ENCODE data around the gene DAAM1.

DAAM1 gene

GRCh38 chr14:59208224-59208814 is 19.9 kb downstream of the DAAM1 start:
- peak; percentile 90 for ATAC-seq
- no peak for TF ChIP-seq PATZ1 (CRISPR knock-in tag; IDR thresholded peaks at IDR 0.05; ENCODE audit: borderline replicate concordance)
- TF ChIP-seq TCF4 (CRISPR knock-in tag; IDR thresholded peaks at IDR 0.05; ENCODE audit: borderline replicate concordance) = no peak
- TF ChIP-seq ZC3H10 (CRISPR knock-in tag; IDR thresholded peaks at IDR 0.05) = no peak
- TF ChIP-seq ZFP3 (CRISPR knock-in tag; IDR thresholded peaks at IDR 0.05) = no peak
- no peak for TF ChIP-seq ZNF8 (CRISPR knock-in tag; IDR thresholded peaks at IDR 0.05)
- no peak for TF ChIP-seq TOX (CRISPR knock-in tag; IDR thresholded peaks at IDR 0.05; ENCODE audit: borderline replicate concordance)
- TF ChIP-seq ARNTL (CRISPR knock-in tag; IDR thresholded peaks at IDR 0.05; ENCODE audit: borderline replicate concordance, low read depth) = no peak
- no peak for TF ChIP-seq CSRNP3 (CRISPR knock-in tag; IDR thresholded peaks at IDR 0.05)
- TF ChIP-seq ISL1 (CRISPR knock-in tag; IDR thresholded peaks at IDR 0.05) = no peak
- no peak for TF ChIP-seq ZNF565 (CRISPR knock-in tag; conservative IDR thresholded peaks at IDR 0.05; ENCODE audit: low read depth)
- TF ChIP-seq OSR1 (CRISPR knock-in tag; IDR thresholded peaks at IDR 0.05) = no peak
- TF ChIP-seq BACH2 (CRISPR knock-in tag; IDR thresholded peaks at IDR 0.05; ENCODE audit: borderline replicate concordance) = no peak
- TF ChIP-seq GLIS3 (CRISPR knock-in tag; IDR thresholded peaks at IDR 0.05) = no peak
- TF ChIP-seq ZNF70 (CRISPR knock-in tag; IDR thresholded peaks at IDR 0.05) = no peak
- TF ChIP-seq POU6F1 (CRISPR knock-in tag; IDR thresholded peaks at IDR 0.05; ENCODE audit: borderline replicate concordance, low read depth) = no peak

GRCh38 chr14:59208954-59209353 is 20.5 kb downstream of the DAAM1 start:
- ATAC-seq = no peak
- TF ChIP-seq GLIS3 (CRISPR knock-in tag; IDR thresholded peaks at IDR 0.05) (no peak), ZNF70 (CRISPR knock-in tag; IDR thresholded peaks at IDR 0.05) (no peak), ZNF8 (CRISPR knock-in tag; IDR thresholded peaks at IDR 0.05) (no peak), ESRRG (CRISPR knock-in tag; IDR thresholded peaks at IDR 0.05) (no peak), TCF4 (CRISPR knock-in tag; IDR thresholded peaks at IDR 0.05; ENCODE audit: borderline replicate concordance) (no peak), ZC3H10 (CRISPR knock-in tag; IDR thresholded peaks at IDR 0.05) (no peak), BACH2 (CRISPR knock-in tag; IDR thresholded peaks at IDR 0.05; ENCODE audit: borderline replicate concordance) (no peak), TSHZ2 (CRISPR knock-in tag; IDR thresholded peaks at IDR 0.05) (no peak), PPARA (CRISPR knock-in tag; IDR thresholded peaks at IDR 0.05; ENCODE audit: borderline replicate concordance) (no peak), RARB (CRISPR knock-in tag; IDR thresholded peaks at IDR 0.05) (no peak), PATZ1 (CRISPR knock-in tag; IDR thresholded peaks at IDR 0.05; ENCODE audit: borderline replicate concordance) (no peak), POU6F1 (CRISPR knock-in tag; IDR thresholded peaks at IDR 0.05; ENCODE audit: borderline replicate concordance, low read depth) (no peak), ZNF565 (CRISPR knock-in tag; conservative IDR thresholded peaks at IDR 0.05; ENCODE audit: low read depth) (no peak), CSDC2 (CRISPR knock-in tag; IDR thresholded peaks at IDR 0.05) (no peak), OSR1 (CRISPR knock-in tag; IDR thresholded peaks at IDR 0.05) (no peak), CSRNP3 (CRISPR knock-in tag; IDR thresholded peaks at IDR 0.05) (no peak), ZFP3 (CRISPR knock-in tag; IDR thresholded peaks at IDR 0.05) (no peak), ARNTL (CRISPR knock-in tag; IDR thresholded peaks at IDR 0.05; ENCODE audit: borderline replicate concordance, low read depth) (no peak), TOX (CRISPR knock-in tag; IDR thresholded peaks at IDR 0.05; ENCODE audit: borderline replicate concordance) (no peak)

Data from SK-N-SH treated with all-trans-retinoic acid at 6 μM for 48 hours (cell line).